Suprapubic skin (tissue), 4 donors: ENCODE data around the gene RSPO3. TPM values are rescaled to one million over a fixed set of nuclear protein-coding genes. Genes with fewer than 3 reads are reported as not detected.

Source experiments
- DNase-seq, 2 donors: peaks; one replicate each; pipeline ENCODE4 v3.0.0-alpha.2; 2019; ENCODE audit warnings: low spot score in 2 of 2
- H3K27ac ChIP-seq: fragments of 200-600 bp; sonication (generic); one replicate; pipeline ENCODE4 v1.5.1; 2019
- H3K27me3 ChIP-seq: fragments of 200-600 bp; sonication (generic); one replicate; pipeline ENCODE4 v1.5.1; 2019
- H3K36me3 ChIP-seq: fragments of 200-600 bp; sonication (generic); one replicate; pipeline ENCODE4 v1.5.1; 2019
- H3K4me1 ChIP-seq: fragments of 200-600 bp; sonication (generic); one replicate; pipeline ENCODE4 v1.5.1; 2019
- H3K4me3 ChIP-seq: fragments of 200-600 bp; sonication (generic); one replicate; pipeline ENCODE4 v1.5.1; 2019; ENCODE audit warnings: mild to moderate bottlenecking
- H3K9me3 ChIP-seq: fragments of 200-600 bp; sonication (generic); one replicate; pipeline ENCODE4 v1.5.1; 2019
- CTCF ChIP-seq, 2 donors: fragments of 200-600 bp in 1 of 2; fragments of 450-650 bp in 1 of 2; sonication (generic) in 1 of 2; IDR thresholded peaks; one replicate each; pipeline ENCODE4 v1.5.1; 2016 to 2019; ENCODE audit warnings: antibody characterized with exemption in 2 of 2, mild to moderate bottlenecking in 1 of 2, moderate library complexity in 1 of 2
- EP300 ChIP-seq: sonication (generic); formaldehyde crosslinking; IDR thresholded peaks from one replicate; pipeline ENCODE4 v1.6.1; 2017; ENCODE audit warnings: antibody characterized with exemption
- POLR2A ChIP-seq, 2 donors: fragments of 450-650 bp; IDR thresholded peaks; one replicate each; pipeline ENCODE4 v1.6.1; 2017; ENCODE audit warnings: antibody characterized with exemption in 2 of 2, mild to moderate bottlenecking in 2 of 2, moderate library complexity in 2 of 2
- POLR2AphosphoS5 ChIP-seq, 3 donors: sonication (generic); formaldehyde crosslinking; IDR thresholded peaks; one replicate each; pipeline ENCODE4 v1.6.1; 2017; ENCODE audit warnings: antibody characterized with exemption in 3 of 3
- WGBS: methylation state at CpG from one replicate; pipeline ENCODE4 v1.1.5; 2018; 5-methylcytosine and 5-hydroxymethylcytosine counted together
- total RNA-seq, 4 donors: library from RNA; depleted of rRNA; stranded (reverse); fragments of >200 nt; gene quantifications; one replicate each; pipeline ENCODE4 v1.1.0, GENCODE V29; 2016

The RSPO3 gene
- total RNA-seq, 4 donors from 2014 or later: 0.39 to 3.2 (median 1.1) TPM

GRCh38 chr6:127177923-127178231 lies 59.4 kb downstream of the RSPO3 start:
- H3K4me3 ChIP-seq: no peak overlapping the region
- WGBS: 32% methylated on average over 1 of the region's 1 CpG
- H3K9me3 ChIP-seq: no peaks in the 10 kb centered on the region
- no peaks in the 10 kb centered on the region for H3K27me3 ChIP-seq
- no peak for TF ChIP-seq POLR2A (IDR thresholded peaks at IDR 0.05)
- TF ChIP-seq CTCF (IDR thresholded peaks at IDR 0.05): no peak
- TF ChIP-seq EP300: no peak
- no peak for TF ChIP-seq POLR2AphosphoS5 (IDR thresholded peaks at IDR 0.05)
- no peak overlapping the region for H3K27ac ChIP-seq
- no peak for DNase-seq
- H3K4me1 ChIP-seq: peaks cover 7% of the 10 kb centered on the region
- H3K36me3 ChIP-seq: no peaks in the 10 kb centered on the region

GRCh38 chr6:127178746-127179145 lies 60.3 kb downstream of the RSPO3 start:
- no peak for DNase-seq
- Histone ChIP-seq H3K4me3 (no peak overlapping the region), H3K36me3 (no peaks in the 10 kb centered on the region), H3K27me3 (no peaks in the 10 kb centered on the region), H3K4me1 (peaks cover 7% of the 10 kb centered on the region), H3K27ac (no peak overlapping the region), H3K9me3 (no peaks in the 10 kb centered on the region)
- TF ChIP-seq POLR2A (IDR thresholded peaks at IDR 0.05) (no peak), POLR2AphosphoS5 (IDR thresholded peaks at IDR 0.05) (no peak), EP300 (no peak), CTCF (IDR thresholded peaks at IDR 0.05) (no peak)
- 83% methylated on average over 1 of the region's 1 CpG for WGBS

- H3K4me1 ChIP-seq: peaks cover 7% of the 10 kb centered on the region
- no peak overlapping the region for H3K27ac ChIP-seq
- H3K27me3 ChIP-seq: no peaks in the 10 kb centered on the region
- no peaks in the 10 kb centered on the region for H3K36me3 ChIP-seq
- TF ChIP-seq CTCF (IDR thresholded peaks at IDR 0.05): no peak
- TF ChIP-seq POLR2A (IDR thresholded peaks at IDR 0.05): no peak
- TF ChIP-seq EP300: no peak
- no peak for TF ChIP-seq POLR2AphosphoS5 (IDR thresholded peaks at IDR 0.05)
- no peaks in the 10 kb centered on the region for H3K9me3 ChIP-seq
- no peak for DNase-seq
- no peak overlapping the region for H3K4me3 ChIP-seq
Measured at GRCh38 chr6:127180426-127180825, 62.0 kb downstream of the RSPO3 start.

GRCh38 chr6:127182501-127182900 lies 64.0 kb downstream of the RSPO3 start:
- H3K4me3 ChIP-seq: no peak overlapping the region
- 74% methylated on average over 1 of the region's 1 CpG for WGBS
- H3K27ac ChIP-seq: no peak overlapping the region
- no peaks in the 10 kb centered on the region for H3K9me3 ChIP-seq
- H3K4me1 ChIP-seq: no peaks in the 10 kb centered on the region
- H3K27me3 ChIP-seq: no peaks in the 10 kb centered on the region
- TF ChIP-seq CTCF (IDR thresholded peaks at IDR 0.05) (no peak), POLR2AphosphoS5 (IDR thresholded peaks at IDR 0.05) (peak in 1 of 3 donors; percentile 70)
- DNase-seq: no peak
- H3K36me3 ChIP-seq: no peaks in the 10 kb centered on the region

GRCh38 chr6:127185437-127185995 lies 67.0 kb downstream of the RSPO3 start:
- no peaks in the 10 kb centered on the region for H3K27me3 ChIP-seq
- H3K9me3 ChIP-seq: no peaks in the 10 kb centered on the region
- 68% methylated on average over 3 of the region's 3 CpGs for WGBS
- no peak overlapping the region for H3K27ac ChIP-seq
- TF ChIP-seq CTCF (IDR thresholded peaks at IDR 0.05): no peak
- TF ChIP-seq POLR2A (IDR thresholded peaks at IDR 0.05): no peak
- no peak for TF ChIP-seq EP300
- TF ChIP-seq POLR2AphosphoS5 (IDR thresholded peaks at IDR 0.05): no peak
- no peak overlapping the region for H3K4me3 ChIP-seq
- no peaks in the 10 kb centered on the region for H3K36me3 ChIP-seq
- H3K4me1 ChIP-seq: no peaks in the 10 kb centered on the region
- no peak for DNase-seq
